T47D (cell line): Measurements from ENCODE around the gene SLC4A5.
"Not testable (repeated sequence)": the region's sequence is repeated elsewhere in the genome, so short reads cannot be mapped to it uniquely, and the experiment has no call there.

ENCODE experiments used
- DNase-seq, 2 experiments: peaks; one replicate each; pipeline versions ENCODE4 v3.0.0 to v3.0.0-alpha.2; 2011 to 2012; ENCODE audit warnings: low read depth in 1 of 2, low spot score in 1 of 2
- JUND ChIP-seq: IDR thresholded peaks from 2 replicates; pipeline ENCODE4 v1.6.1; 2012; ENCODE audit warnings: low read depth
- in situ Hi-C: cut with HindIII; loops from 2 replicates; pipeline ENCODE4 v1.10.0; 2016; ENCODE audit warnings: low sequenced_read_pairs, low pct_unique_long_range_greater_than_20kb

SLC4A5 gene

GRCh38 chr2:74249406-74250122 lies 93.7 kb downstream of the SLC4A5 start:
- DNase-seq: no peak
- no peak for TF ChIP-seq JUND
- in situ Hi-C loops: no loop called here

GRCh38 chr2:74246496-74247195 lies 96.6 kb downstream of the SLC4A5 start:
- no peak for DNase-seq
- TF ChIP-seq JUND: no peak
- in situ Hi-C loops: no loop called here

- no peak for TF ChIP-seq JUND
- in situ Hi-C loops: no loop called here
- no peak for DNase-seq
Measured at GRCh38 chr2:74244286-74244685, 98.9 kb downstream of the SLC4A5 start.

GRCh38 chr2:74242354-74243071 lies 100.7 kb downstream of the SLC4A5 start:
- TF ChIP-seq JUND: no peak
- in situ Hi-C loops: no loop called here
- DNase-seq: no peak

- no peak for DNase-seq
- no peak for TF ChIP-seq JUND
- in situ Hi-C loops: no loop called here
Measured at GRCh38 chr2:74239346-74239745, 103.9 kb downstream of the SLC4A5 start.

GRCh38 chr2:74238879-74239278 lies 104.3 kb downstream of the SLC4A5 start:
- in situ Hi-C loops: no loop called here
- no peak for TF ChIP-seq JUND
- DNase-seq: no peak

- TF ChIP-seq JUND: no peak
- no peak for DNase-seq
- in situ Hi-C loops: no loop called here
Measured at GRCh38 chr2:74235041-74235440, 108.2 kb downstream of the SLC4A5 start.

- in situ Hi-C loops: no loop called here
- no peak for DNase-seq
- no peak for TF ChIP-seq JUND
Measured at GRCh38 chr2:74233648-74234047, 109.6 kb downstream of the SLC4A5 start.

- in situ Hi-C loops: no loop called here
- TF ChIP-seq JUND: no peak
- no peak for DNase-seq
Measured at GRCh38 chr2:74232426-74232825, 110.8 kb downstream of the SLC4A5 start.

GRCh38 chr2:74229865-74230264 lies 113.4 kb downstream of the SLC4A5 start:
- in situ Hi-C loops: not testable (repeated sequence)

GRCh38 chr2:74228772-74229171 lies 114.4 kb downstream of the SLC4A5 start:
- in situ Hi-C loops: no loop called here
- no peak for DNase-seq
- no peak for TF ChIP-seq JUND

More at GRCh38 chr2:74229865-74230264, 113.4 kb downstream of the SLC4A5 start:
- not testable (repeated sequence) for DNase-seq

- DNase-seq: no peak
- TF ChIP-seq JUND: no peak
- in situ Hi-C loops: no loop called here
Measured at GRCh38 chr2:74227646-74228045, 115.6 kb downstream of the SLC4A5 start.

- no peak for DNase-seq
- TF ChIP-seq JUND: no peak
- in situ Hi-C loops: no loop called here
Measured at GRCh38 chr2:74226648-74227213, 116.5 kb downstream of the SLC4A5 start.
